Osteocyte (in vitro differentiated cells): ENCODE measurements around the gene ZNF628. TPM values are rescaled to one million over a fixed set of nuclear protein-coding genes. Genes with fewer than 3 reads are reported as not detected.

Experiments
- DNase-seq: peaks from one replicate; pipeline ENCODE4 v3.0.0; 2021; ENCODE audit warnings: mixed read lengths; ENCODE audit not compliant: unreplicated experiment; ENCODE audit errors: extremely low spot score
- H3K27ac Mint-ChIP-seq: one replicate; pipeline ENCODE4 v1.8.0; 2021; ENCODE audit warnings: mild to moderate bottlenecking, mixed read lengths; ENCODE audit not compliant: unreplicated experiment
- H3K27me3 Mint-ChIP-seq: one replicate; pipeline ENCODE4 v1.8.0; 2021; ENCODE audit warnings: mixed read lengths; ENCODE audit not compliant: unreplicated experiment
- H3K36me3 Mint-ChIP-seq: one replicate; pipeline ENCODE4 v1.8.0; 2021; ENCODE audit warnings: mixed read lengths; ENCODE audit not compliant: unreplicated experiment
- H3K4me1 Mint-ChIP-seq: one replicate; pipeline ENCODE4 v1.8.0; 2021; ENCODE audit warnings: mixed read lengths; ENCODE audit not compliant: unreplicated experiment
- H3K4me3 Mint-ChIP-seq: one replicate; pipeline ENCODE4 v1.8.0; 2021; ENCODE audit warnings: mild to moderate bottlenecking, moderate library complexity, mixed read lengths; ENCODE audit not compliant: unreplicated experiment
- H3K9me3 Mint-ChIP-seq: one replicate; pipeline ENCODE4 v1.8.0; 2021; ENCODE audit warnings: mixed read lengths; ENCODE audit not compliant: unreplicated experiment
- CTCF ChIP-seq: fragments of 200-600 bp; sonication (generic); IDR thresholded peaks from 2 replicates; pipeline ENCODE4 v1.5.0; 2021; ENCODE audit warnings: antibody characterized with exemption, mild to moderate bottlenecking, moderate library complexity
- total RNA-seq: library from RNA; stranded (reverse); gene quantifications from 2 replicates; pipeline ENCODE4 v1.2.1, GENCODE V29; 2021

ZNF628 gene
- total RNA-seq, 1 donor from 2014 or later: 11.6 TPM

- Mint-ChIP-seq H3K4me3 (peak overlapping the region; percentile 75), H3K27ac (peak overlapping the region; percentile 63), H3K4me1 (peaks cover 5% of the 10 kb centered on the region), H3K9me3 (no peaks in the 10 kb centered on the region), H3K36me3 (no peaks in the 10 kb centered on the region), H3K27me3 (no peaks in the 10 kb centered on the region)
- peak; percentile 98 for DNase-seq
- peak; percentile 99 for TF ChIP-seq CTCF
Observed at GRCh38 chr19:55503502-55504251, 27.3 kb downstream of the ZNF628 start.

GRCh38 chr19:55504252-55504603, 27.8 kb downstream of the ZNF628 start:
- Mint-ChIP-seq H3K4me3 (peak overlapping the region; percentile 75), H3K27me3 (no peaks in the 10 kb centered on the region), H3K27ac (no peak overlapping the region), H3K4me1 (peaks cover 5% of the 10 kb centered on the region), H3K36me3 (no peaks in the 10 kb centered on the region), H3K9me3 (no peaks in the 10 kb centered on the region)
- no peak for DNase-seq
- TF ChIP-seq CTCF: no peak

- DNase-seq: no peak
- Mint-ChIP-seq H3K4me1 (peaks cover 5% of the 10 kb centered on the region), H3K4me3 (no peak overlapping the region), H3K9me3 (no peaks in the 10 kb centered on the region), H3K27ac (no peak overlapping the region), H3K36me3 (no peaks in the 10 kb centered on the region), H3K27me3 (no peaks in the 10 kb centered on the region)
- no peak for TF ChIP-seq CTCF
Observed at GRCh38 chr19:55504981-55505380, 28.6 kb downstream of the ZNF628 start.

GRCh38 chr19:55508120-55508519, 31.7 kb downstream of the ZNF628 start:
- H3K27ac Mint-ChIP-seq: peak overlapping the region; percentile 41
- H3K4me3 Mint-ChIP-seq: no peak overlapping the region
- H3K27me3 Mint-ChIP-seq: no peaks in the 10 kb centered on the region
- no peak for TF ChIP-seq CTCF
- H3K36me3 Mint-ChIP-seq: no peaks in the 10 kb centered on the region
- DNase-seq: no peak
- no peaks in the 10 kb centered on the region for H3K9me3 Mint-ChIP-seq
- peaks cover 5% of the 10 kb centered on the region for H3K4me1 Mint-ChIP-seq

- Mint-ChIP-seq H3K4me3 (peak overlapping the region; percentile 70), H3K36me3 (no peaks in the 10 kb centered on the region), H3K27ac (peak overlapping the region; percentile 86), H3K9me3 (no peaks in the 10 kb centered on the region), H3K4me1 (peaks cover 8% of the 10 kb centered on the region), H3K27me3 (no peaks in the 10 kb centered on the region)
- peak; percentile 87 for TF ChIP-seq CTCF
- DNase-seq: peak; percentile 97
Observed at GRCh38 chr19:55516878-55517620, 40.6 kb downstream of the ZNF628 start.
